ENCODE results near the gene RPIA.
"Not testable (repeated sequence)": the region's sequence is repeated elsewhere in the genome, so short reads cannot be mapped to it uniquely, and the experiment has no call there.

RPIA gene

DNA sequence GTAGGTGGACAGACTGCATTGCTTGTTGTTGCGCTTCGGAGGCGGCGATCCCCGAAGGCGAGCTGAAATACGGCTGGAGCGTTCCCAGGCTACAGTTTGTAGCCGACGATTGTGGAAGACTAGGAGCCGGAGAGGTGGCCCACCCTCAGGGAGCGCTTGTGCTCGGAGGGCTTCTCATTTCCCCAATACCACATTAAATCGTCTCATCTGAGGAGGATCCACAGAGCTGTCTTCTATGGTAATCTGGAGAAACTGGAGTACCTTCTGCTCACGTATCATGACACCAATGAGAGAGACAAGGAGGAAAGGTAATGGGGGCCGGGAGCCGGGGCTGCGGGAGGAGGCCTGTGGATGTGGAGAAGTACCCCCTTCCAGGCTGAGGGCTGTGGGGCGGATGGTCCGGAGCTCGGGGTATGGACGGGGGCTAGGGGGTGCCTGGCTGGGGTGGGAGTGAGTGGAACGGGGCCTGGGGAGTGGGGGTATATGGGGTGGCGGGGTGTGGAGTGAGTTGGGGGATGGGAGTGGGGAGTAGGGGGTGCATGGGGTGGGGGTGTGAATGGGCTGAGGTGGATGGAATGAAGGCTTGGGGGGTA is 74.5 kb downstream of the RPIA start:
- DNase-seq (ENCODE audit: low read depth in 2 of 3, low spot score in 2 of 3), result not testable (repeated sequence)

DNA sequence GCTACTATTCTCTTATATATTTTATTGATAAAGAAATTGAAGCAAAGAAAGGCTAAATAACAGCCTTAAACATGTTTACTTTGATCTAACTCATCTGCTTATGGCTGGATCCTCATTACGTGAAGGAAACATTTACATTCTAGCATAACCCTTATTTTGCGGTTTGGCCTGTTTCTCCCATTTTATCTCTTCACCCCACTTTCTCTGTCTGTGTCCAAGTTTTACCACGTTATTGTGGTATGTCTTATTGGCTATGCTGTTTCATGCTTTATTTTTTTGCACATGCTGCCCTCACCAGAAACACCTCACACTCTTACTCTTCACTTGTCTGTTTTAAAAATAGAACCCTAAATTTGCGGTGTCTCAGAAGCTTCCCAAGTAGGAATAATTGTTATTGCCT is 78.5 kb downstream of the RPIA start:
- DNase-seq (ENCODE audit: low read depth in 2 of 3, low spot score in 2 of 3), result no peak

DNA sequence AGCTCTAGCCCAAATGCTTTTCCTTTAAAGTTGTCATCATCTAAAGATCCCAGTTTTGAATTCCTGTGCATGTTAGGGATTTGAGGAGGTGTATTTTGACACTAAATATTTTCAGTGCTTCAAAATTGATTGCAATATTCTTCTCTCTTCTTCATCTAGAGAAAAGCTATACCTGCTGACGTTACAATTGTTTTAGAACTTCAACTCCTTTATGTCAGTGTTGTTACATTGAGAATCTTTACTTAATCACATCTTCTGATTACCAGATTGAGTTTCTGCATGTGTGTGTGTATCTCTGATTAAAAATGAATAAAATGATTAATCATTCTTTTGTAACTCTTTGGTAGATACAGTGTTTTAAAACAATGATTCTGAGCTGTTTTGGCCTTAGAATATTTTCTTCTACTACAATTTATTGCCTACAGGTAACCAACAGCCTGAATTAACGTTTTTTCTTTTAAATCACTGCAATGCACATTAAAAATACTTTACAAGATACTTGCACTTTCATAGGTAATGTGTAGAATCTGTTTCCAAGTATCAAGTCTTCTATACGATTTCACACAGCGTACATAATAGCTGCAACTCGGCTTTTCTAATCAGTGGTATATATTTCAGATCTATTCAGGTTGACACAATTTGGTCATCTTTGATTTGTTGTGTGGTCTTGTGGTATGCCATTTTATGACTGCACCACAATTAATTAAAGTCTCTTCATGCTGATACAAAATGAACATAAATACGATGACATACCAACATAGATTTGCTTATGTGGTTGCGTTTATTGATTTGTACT is 82.0 kb downstream of the RPIA start:
- not testable (repeated sequence) for DNase-seq (ENCODE audit: low read depth in 2 of 3, low spot score in 2 of 3)

DNA sequence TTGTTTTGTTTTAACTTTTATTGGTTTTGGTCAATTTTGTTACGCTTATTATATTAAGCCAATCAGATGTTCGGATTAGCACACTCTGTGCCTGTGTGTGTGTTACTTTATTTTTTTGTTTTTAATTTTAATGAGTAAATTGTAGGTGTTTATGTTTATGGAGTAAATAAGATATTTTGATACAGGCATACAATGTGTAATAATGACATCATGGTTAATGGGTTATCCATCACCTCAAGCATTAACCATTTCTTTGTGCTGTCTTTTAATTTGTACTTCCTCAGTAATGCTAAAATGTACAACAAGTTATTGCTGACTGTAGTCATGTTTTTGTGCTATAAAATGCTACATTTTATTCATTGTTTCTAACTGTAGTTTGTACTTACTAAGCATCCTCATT is 97.7 kb downstream of the RPIA start:
- not testable (repeated sequence) for DNase-seq (ENCODE audit: low read depth in 2 of 3, low spot score in 2 of 3)

DNA sequence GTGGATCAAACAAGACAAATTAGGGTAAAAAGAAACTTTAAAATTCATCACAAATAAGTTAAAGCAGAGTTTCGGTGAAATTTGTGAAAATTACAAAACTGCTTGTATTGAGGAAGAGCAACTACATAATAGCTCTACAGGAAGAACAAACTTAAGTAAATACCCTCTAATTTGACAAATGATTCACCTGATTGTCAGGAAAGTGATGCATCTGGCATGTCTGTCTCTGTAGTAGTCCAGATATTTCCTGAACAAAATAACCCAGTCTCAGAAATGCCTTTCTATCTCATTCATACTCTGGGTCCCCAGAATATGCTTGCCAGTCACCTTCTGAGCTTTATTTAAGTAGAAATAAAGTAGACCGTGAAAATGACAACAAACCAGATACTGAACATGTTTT is 104.5 kb downstream of the RPIA start:
- not testable (repeated sequence) for DNase-seq (ENCODE audit: low read depth in 2 of 3, low spot score in 2 of 3)

DNA sequence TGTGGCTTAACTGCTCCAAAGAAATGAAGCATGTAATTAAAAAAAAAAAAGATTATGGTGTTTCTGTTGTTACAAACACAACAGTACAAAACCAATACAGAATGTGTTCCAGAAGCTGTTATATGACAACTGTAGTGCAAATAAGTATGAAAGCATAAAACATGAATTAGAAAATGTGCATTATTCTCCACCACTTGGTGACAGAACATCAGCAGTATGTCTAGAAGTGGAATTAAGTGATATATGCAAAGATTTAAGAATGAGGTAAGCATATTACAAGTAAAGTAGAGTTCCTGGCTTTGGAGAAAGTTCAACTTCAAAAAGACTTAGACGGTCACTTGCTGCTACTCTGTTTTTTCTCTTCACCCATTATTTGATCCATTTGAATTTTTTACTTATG is 105.0 kb downstream of the RPIA start:
- DNase-seq (ENCODE audit: low read depth in 2 of 3, low spot score in 2 of 3), result not testable (repeated sequence)

DNA sequence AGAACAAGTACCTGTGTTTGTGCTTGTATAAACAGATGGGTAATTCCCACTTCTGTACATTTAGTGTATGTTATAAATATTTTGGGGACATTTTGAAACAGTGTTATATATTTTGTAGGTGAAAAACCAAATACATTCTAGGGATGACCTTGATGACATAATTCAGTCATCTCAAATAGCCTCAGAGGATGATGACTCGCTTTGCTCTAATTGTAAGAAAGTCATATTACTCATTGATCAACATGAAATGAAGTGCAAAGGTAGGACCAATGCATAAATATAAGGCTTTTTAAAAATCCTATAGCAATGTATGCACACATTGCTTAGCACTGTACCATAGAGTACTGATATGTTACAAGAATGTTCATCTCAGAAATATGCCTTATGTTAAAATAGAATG is 105.7 kb downstream of the RPIA start:
- not testable (repeated sequence) for DNase-seq (ENCODE audit: low read depth in 2 of 3, low spot score in 2 of 3)

Data from activated CD8-positive, alpha-beta memory T cell treated with anti-CD3 and anti-CD28 coated beads for 48 hours (primary cell).